ENCODE results near the gene CNTROB.
"Not testable (repeated sequence)": the region's sequence is repeated elsewhere in the genome, so short reads cannot be mapped to it uniquely, and the experiment has no call there.

Gene CNTROB

DNA sequence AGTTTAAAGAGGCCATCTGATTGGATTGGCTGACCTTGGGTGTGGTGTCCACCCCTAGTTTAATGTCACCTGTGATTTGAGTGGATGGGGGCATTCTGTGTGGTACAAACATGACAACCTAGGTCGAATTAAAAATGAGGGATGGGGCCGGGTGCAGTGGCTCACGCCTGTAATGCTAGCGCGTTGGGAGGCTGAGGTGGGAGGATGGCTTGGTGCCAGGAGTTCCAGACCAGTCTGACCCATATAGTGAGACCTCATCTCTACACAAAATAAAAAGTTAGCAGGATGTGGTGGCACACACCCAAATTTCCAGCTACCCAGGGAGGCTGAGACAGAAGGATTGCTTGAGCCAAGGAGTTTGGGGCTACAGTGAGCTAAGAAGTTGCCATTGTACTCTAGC is 14.4 kb downstream of the CNTROB start:
- DNase-seq (ENCODE audit: low spot score) = no peak

DNA sequence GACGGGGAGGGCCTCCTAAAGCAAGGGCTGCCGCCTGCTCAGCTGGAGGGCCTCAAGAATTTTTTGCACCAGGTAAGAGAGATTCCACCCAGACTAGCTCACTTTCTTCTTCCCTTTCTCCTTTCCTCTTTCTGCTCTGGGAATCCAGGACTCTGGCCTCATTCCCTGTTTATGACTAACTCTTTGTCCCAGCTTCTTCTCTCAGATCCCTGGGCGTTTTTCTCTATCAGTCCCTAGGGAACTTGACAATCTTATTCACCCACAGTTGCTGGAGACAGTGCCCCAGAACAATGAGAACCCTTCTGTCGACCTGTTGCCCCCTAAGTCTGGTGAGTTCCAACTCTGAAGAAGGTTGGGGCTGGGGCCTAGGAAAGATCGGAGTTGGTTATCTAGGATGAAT is 15.6 kb downstream of the CNTROB start:
- DNase-seq (ENCODE audit: low spot score) = no peak

DNA sequence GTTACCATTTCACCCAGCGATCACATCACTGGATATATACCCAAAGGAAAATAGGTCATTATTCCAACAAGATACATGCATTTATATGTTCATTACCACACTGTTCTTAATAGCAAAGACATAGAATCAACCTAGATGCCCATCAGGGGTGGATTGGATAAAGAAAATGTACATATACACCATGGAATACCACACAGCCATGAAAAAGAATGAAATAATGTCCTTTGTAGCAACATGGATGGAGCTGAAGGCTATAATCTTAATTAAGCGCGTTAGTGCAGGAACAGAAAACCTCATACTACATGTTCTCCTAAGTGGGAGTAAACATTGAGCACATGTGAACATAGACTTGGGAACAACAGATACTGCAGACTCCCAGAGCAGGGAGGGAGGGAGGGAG is 18.6 kb downstream of the CNTROB start:
- no peak for DNase-seq (ENCODE audit: low spot score)

DNA sequence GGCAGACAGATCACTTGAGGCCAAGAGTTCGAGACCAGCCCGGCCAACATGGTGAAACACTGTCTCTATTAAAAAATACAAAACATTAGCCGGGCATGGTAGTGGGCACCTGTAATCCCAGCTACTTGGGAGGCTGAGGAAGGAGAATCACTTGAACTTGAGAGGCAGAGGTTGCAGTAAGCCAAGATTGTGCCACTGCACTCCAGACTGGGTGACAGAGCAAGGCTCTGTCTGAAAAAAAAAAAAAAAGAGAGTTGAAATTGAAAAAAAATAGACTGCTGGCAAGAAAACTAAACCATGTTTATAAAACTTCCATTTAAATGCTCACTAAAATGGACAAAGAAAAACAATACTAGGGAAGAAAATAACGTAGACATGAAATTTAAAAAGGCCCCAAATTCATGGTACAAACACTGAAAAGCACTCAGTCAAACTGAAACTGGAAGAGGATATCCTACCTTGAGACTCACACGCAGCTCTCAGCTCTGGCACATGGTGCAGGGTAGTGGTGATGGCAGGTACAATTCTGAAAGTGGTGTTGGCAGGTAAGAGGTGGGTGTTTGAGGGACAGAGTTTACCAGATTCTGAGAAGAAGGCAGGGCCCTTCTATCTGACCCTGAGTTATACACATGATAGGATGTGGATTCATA is 19.3 kb downstream of the CNTROB start:
- DNase-seq (ENCODE audit: low spot score) = no peak

DNA sequence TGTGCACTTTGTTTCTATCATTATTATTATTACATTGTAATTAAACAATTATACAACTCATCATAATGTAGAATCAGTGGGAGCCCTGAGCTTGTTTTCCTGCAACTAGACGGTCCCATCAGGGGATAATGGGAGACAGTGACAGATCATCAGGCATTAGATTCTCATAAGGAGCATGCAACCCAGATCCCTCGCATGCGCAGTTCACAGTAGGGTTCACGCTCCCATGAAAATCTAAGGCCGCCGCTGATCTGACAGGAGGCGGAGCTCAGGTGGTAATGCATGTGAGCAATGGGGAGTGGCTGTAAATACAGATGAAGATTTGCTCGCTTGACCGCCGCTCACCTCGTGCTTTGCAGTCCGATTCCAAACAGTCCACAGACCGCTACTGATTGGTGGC is 21.3 kb downstream of the CNTROB start:
- DNase-seq (ENCODE audit: low spot score) = not testable (repeated sequence)

DNA sequence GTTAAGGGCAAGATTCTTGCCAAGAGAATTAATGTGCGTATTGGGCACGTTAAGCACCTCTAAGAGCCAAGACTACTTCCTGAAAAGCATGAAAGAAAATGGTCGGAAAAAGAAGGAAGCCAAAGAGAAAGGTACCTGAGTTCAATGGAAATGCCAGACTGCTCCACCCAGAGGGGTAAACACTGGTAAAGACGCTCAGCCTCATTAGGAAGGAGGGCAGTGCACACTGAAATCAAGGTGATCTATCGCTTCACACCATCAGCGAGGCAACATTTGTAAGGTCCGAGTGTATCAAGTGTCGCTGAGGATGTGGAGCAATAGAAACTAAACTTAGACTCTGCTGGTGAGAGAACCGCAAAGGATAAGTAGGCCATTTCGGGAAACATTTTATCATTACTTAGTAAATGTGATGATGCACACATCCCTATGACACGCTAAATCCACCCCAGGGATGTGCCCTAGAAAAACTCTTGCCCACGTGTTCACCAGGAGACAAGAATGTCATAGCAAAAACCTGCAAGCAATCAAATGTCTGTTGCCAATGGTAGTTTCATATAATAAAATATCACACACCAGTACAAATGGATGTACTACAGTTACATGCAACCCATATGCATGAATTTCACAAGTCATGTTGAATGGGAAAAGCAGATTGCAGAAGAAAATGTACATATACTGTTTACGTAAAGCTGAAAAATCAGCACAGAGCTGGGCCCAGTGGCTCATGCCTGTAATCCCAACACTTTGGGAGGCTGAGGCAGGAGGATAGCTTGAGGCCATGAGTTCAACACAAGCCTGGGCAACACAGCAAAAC is 23.6 kb downstream of the CNTROB start:
- no peak for DNase-seq (ENCODE audit: low spot score)

DNA sequence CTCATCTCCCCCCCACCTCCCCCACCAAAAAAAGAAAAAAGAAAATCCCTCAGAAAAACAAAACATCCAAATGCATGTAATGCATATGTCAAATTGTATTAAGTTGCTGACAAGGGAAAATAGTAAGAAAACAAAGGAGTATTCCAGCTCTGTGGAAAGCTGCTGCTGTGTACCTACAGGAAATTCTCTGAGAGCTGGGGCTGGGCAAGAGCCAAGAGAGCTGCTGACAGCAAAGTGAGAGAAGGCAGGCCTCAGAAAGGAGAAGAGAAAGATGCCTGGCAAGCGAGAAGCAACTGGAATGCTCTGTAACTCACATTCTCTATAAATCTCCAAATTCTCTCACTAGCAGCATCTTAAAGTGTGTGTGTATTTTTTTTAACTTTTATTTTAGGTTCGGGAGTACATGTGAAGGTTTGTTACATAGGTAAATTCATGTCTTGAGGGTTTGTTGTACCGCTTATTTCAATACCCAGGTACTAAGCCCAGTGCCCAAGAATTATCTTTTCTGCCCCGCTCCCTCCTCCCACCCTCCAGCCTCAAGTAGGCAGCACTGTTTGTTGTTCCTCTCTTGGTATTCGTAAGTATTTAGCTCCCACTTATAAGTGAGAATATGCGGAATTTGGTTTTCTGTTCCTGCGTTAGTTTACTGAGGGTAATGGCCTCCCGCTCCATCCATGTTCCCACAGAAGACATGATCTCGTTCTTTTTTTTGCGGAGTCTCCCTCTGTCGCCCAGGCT is 24.4 kb downstream of the CNTROB start:
- DNase-seq (ENCODE audit: low spot score) = no peak

DNA sequence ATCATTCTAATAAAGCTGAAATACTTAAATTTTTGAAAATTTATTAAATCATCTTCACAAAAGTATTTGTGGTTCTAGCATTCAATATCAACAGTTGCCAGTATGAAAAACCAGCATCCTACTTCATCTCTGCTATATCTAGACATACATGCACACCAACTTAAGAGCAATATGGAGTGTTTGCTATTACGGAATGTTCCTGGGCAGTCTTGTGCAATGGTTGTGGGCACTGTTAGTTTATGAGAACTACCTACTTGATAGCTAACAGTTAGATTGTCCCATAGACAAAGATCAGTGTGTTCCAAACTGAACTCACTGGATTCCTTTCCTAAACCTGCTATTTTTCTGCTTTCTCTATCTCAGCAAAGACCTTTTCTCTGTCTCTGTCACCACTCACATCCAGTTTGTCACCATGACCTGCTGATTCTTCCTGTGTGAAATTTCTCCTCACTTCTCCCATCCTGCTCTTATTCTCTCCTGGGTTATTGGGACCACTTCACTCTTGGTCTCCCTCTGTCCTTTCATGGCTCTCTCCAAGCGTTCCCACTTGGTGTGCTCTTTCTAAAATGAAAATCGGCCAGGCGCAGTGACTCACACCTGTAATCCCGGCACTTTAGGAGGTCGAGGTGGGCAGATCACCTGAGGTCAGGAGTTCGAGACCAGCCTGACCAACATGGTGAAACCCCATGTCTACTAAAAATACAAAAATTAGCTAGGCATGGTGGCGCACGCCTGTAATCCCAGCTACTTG is 27.7 kb downstream of the CNTROB start:
- no peak for DNase-seq (ENCODE audit: low spot score)

DNA sequence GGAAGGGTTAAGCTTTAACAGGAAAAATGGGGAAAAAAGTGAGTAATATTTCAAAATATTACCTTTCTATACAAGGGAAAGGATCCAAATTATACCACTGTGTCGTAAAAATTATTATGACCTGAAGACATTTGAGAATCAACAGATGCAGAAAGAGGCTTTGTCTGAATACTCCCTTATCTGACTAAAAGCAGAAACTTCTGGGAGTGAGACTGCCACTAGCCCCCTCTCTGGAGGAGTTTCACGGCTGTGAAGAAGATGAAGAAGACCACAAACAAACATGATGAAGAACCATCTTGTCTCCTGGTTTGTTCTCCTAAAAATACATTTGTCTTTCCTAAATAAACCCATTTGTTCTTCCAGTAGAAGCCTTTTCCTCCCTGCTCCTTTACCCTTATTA is 29.4 kb downstream of the CNTROB start:
- DNase-seq (ENCODE audit: low spot score) = no peak

DNA sequence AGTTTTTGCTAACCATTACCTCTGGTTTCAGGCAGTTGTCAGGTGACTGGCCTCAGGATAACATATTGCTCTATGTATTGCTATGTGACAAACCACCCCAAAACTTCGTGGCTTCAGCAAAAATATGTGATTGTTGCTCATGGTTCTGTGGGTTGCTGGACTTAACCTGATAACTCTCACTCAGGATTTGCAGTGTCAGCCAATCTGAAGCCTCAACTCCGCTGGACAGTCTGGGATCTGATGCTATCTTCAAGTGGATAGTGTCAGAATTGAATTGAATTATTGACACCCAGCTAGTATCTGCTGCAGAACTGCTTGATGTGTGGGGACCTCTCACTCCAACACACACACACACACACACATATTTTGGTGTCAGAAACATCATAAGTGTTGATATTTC is 35.7 kb downstream of the CNTROB start:
- no peak for DNase-seq (ENCODE audit: low spot score)

DNA sequence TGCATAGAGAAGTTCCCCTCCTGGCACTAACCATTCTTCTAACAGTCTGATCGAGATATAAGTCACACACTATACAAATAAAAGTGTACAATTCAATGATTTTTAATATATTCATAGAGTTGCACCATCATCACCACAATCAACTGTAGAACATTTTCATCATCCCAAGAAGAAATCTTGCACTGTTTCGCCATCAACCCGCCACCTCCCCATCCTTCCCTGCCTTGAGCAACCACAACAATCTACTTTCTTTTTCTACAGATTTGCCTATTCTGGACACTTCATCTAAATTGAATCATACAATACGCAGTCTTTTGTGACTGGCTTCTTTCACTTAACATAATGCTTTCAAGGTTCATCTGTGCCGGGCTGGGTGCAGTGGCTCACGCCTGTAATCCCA is 37.4 kb downstream of the CNTROB start:
- DNase-seq (ENCODE audit: low spot score) = no peak

DNA sequence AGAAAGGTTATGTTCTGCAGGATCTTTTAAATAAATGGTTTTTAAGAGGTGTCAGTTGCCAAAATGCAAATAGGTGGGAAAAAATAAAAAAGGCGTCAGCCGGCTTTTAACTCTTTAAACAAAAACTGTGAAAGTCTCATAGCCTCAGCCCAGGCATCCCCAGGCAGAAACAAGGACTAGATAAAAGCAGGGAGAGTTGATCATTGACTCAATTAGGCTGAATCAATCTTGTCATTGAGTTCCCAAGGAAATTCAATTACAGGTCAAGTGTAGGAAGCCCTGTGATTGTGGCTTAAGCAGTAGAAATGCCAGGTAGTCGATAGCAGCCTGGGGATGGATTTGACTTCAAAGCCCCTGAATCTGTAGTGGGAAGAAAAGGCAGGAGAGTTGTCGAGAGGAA is 39.6 kb downstream of the CNTROB start:
- DNase-seq (ENCODE audit: low spot score) = no peak

DNA sequence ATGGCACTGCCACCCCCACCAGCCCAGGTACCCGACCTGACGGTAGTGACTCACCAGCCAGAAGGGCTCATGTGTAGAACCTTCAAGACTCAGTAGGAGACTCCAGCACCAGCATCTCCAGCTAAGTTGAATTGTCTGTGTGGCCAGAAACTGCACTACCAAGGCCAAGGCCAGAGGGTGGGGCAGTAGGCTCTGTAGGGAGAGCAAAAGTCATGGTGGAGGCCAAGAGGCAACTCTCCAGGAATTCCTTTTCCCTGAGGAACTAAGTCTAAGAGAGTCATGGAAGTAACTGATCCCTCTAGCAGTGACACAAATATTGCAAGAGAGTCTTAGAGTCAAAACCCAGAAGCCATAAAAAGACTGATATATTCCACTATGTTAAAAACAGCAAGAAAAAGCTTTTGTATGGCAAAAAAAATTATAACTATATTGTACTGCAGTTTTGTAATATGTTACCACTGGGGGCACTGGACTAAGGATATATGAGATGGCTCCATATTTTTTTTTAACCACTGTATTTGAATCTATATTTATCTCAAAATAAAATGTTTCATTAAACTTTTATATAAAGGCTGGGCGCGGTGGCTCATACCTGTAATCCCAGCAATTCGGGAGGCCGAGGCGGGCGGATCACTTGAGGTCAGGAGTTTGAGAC is 40.3 kb downstream of the CNTROB start:
- no peak for DNase-seq (ENCODE audit: low spot score)

DNA sequence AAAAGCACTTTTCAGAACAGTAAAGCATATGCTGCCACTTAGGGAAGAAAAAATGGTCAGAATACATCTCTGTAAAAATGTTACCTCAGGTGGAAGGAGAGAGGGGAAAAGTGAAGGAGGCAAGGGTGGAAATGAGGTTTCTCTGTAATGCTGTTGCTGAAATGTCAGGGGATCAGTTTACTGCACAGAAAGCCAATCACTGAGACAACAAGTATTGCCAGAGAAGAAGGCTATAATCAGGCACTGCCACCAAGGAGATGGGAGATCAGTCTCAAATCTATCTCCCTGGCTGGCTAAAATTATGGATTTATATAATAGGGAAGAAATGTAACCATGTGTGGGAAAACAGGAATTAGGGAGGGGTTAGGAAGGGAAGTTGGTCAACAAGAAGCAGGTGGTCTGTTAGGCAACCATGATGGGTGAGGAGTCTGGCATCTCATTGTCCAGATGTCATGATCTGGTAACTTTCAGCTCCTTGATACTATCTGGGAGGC is 42.7 kb downstream of the CNTROB start:
- no peak for DNase-seq (ENCODE audit: low spot score)

DNA sequence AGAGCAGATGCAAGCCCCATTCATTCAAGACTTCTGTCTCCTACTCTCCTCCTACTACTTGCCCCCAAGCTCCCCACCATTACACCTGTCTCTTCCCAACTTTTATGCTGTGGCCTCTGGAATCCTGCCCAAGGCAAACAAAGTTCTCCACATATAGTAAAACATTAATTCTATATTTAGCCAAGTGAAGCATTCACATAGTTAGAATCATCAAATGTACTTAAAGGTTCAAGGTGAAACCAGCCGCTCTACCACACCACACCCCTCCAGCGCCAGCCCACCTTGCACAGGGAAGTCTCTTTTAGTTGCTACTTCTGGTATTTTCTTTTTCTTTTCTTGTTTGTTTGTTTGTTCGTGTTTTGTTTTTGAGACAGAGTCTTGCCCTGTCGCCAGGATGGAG is 45.0 kb downstream of the CNTROB start:
- no peak for DNase-seq (ENCODE audit: low spot score)

DNA sequence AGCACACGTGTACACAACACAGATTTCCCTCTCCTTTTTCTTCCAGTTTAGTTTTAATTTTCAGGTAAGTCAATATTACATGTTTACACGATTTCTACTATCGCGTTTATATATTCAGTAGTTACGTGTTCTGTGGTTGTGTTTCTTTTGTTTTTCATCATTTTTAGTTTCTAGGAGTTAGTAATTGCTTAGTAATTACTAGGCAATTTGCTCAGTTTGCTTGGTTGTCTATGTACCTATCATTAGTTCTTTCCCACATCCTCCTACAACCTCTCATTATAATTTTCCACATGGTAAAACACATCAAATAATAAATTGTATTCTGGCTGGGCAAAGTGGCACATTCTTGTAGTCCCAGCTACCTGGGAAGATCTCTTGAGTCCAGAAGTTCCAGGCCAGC is 45.8 kb downstream of the CNTROB start:
- DNase-seq (ENCODE audit: low spot score) = no peak

DNA sequence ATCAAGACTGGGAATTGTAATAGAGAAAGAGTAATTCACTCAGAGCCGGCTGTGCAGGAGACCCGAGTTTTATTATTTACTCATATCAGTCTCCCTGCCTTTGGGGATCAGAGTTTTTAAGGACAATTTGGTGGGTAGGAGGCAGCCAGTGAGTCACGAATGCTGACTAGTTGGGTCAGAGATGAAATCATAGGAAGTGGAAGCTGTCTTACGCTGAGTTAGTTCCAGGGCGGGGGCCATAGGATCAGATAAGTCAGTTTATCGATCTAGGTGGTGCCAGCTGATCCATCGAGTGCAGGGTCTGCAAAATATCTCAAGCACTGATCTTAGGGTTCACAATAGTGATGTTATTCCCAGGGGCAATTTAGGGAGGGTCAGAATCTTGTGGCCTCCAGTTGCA is 50.2 kb downstream of the CNTROB start:
- DNase-seq (ENCODE audit: low spot score) = no peak

DNA sequence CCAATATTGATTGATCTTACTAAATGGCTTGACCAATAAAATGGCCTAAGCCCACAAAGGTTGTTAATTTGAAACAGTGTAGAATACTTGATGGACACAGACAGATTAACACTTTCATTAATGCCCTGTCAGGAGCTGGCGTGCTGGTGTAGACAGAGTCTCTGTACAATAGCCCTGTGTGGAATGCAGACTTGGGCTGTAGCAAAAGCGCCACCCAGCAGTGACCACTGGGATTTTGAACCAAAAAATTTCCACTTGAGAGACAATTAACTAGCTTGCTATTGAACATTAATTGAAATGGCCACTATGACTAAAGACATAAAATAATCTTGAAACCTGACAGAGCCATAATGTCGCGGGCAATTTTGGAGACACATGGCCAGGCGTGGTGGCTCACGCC is 50.7 kb downstream of the CNTROB start:
- no peak for DNase-seq (ENCODE audit: low spot score)

DNA sequence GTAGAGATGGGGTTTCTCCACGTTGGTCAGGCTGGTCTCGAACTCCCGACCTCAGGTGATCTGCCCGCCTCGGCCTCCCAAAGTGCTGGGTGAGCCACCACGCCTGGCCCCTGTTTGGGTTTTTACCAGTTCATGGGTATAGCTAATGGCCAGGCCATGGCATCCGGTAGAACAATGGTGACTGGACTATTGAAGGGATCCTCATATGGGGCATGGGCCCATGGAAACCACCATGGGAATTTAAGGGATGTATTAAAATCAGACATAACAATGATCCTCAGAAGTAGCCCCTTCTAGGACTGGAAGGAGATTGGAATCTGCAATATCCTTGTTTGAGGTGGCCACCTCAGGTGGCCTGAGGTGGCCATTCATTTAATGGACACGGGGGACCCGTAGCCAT is 52.9 kb downstream of the CNTROB start:
- no peak for DNase-seq (ENCODE audit: low spot score)

DNA sequence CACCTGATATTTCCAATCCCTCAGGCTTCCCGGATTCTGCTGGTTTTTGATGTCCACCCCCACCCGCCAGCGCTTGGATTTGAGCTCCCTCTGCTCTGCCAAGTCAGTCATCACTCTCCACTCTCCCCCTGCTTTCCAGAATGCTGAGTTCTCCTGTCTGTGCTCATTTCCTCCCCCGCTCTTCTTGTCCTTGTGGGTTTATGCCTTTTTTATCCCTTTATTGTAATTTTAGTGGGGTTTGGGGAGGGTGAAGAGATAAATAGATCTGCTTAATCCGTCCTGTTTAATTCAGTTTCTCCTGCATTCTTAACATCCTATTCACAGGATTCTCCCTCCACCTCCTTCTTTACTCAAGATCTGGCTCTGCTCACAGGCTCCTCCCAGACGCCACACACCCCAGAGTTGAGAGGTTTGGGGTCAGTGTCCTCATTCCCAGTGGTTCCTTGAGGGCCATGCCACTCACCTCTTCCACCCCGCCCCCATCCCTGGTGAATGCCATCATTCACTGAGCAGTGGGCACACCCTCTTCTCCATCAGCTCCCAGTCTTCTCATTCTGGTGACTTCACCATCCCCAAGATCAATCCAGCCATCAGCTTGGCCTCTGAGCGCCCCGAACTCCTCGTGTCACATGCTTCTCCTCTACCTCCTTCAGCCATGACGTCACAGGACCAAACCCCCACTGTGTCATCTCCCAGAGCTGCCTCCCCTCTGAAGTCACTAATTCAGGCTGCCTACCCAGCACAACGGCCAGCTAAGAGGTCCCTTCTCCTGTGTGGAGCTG is 55.3 kb downstream of the CNTROB start:
- no peak for DNase-seq (ENCODE audit: low spot score)

DNA sequence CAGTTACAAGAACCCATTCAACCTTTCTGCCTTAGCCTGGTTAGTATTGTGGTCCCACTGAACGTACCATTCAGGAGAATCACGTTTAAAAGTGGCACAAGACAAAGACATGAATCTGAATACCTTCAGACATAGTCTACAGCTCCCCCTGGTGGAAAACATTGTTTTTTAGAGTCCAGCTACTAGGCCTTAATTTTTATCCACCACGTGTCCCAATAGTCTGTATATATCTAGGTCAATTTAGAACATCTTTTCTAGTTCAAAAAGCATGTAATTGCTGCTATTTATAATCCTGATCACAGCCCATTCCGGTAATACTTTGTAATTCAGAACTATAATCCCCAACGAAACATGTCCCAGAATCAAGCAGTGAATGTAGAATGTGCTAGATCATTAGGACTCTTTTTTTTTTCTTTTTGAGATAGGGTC is 56.8 kb downstream of the CNTROB start:
- peak; percentile 88 for DNase-seq (ENCODE audit: low spot score)
